CD4-positive, alpha-beta T cell (primary cell): ENCODE results near the gene PTPRD. TPM values are rescaled to one million over a fixed set of nuclear protein-coding genes. Genes with fewer than 3 reads are reported as not detected.

Experiments
- ATAC-seq: fragments of 200-7000 bp; cut with Tn5 transposase; one replicate; pipeline ENCODE4 v1.10.0; 2022; ENCODE audit warnings: mild to moderate bottlenecking; ENCODE audit not compliant: poor library complexity
- CTCF ChIA-PET: fragments of 350-600 bp; sonication (Branson Sonifier 250); formaldehyde crosslinking; loops from one replicate; lab custom pipeline; 2021; ENCODE audit warnings: antibody characterized with exemption, inconsistent platforms; lab: Charles Lee
- POLR2A ChIA-PET: fragments of 350-600 bp; sonication (Branson Sonifier 250); formaldehyde crosslinking; loops from one replicate; lab custom pipeline; 2021; ENCODE audit warnings: antibody characterized with exemption, inconsistent platforms; lab: Charles Lee
- DNase-seq, 14 experiments: peaks; one replicate each; pipeline ENCODE4 v3.0.0-alpha.2; 2013 to 2020; ENCODE audit warnings: mixed read lengths in 2 of 14
- H3K27ac ChIP-seq, 2 donors: one replicate each; pipeline versions ENCODE4 v1.5.1 to v1.7.0; 2013; ENCODE audit warnings: low read length in 2 of 2, low read depth in 1 of 2, mild to moderate bottlenecking in 1 of 2
- H3K27me3 ChIP-seq, 2 experiments: 1 replicate in 1 of 2; 2 replicates in 1 of 2; pipeline versions ENCODE4 v1.6.1 to v1.7.0; 2013; ENCODE audit warnings: low read length in 2 of 2, control low read depth in 1 of 2, mild to moderate bottlenecking in 1 of 2, moderate library complexity in 1 of 2; ENCODE audit not compliant: insufficient read depth in 2 of 2, control insufficient read depth in 1 of 2
- H3K36me3 ChIP-seq: one replicate; pipeline ENCODE4 v1.6.1; 2013; ENCODE audit warnings: low read length, control low read depth; ENCODE audit not compliant: insufficient read depth
- H3K4me1 ChIP-seq: one replicate; pipeline ENCODE4 v1.6.1; 2013; ENCODE audit warnings: low read length, control low read depth; ENCODE audit not compliant: insufficient read depth
- H3K4me3 ChIP-seq: one replicate; pipeline ENCODE4 v1.5.1; 2013; ENCODE audit warnings: mild to moderate bottlenecking, low read length, moderate library complexity
- H3K9me3 ChIP-seq, 2 experiments: 1 replicate in 1 of 2; 2 replicates in 1 of 2; pipeline versions ENCODE4 v1.6.1 to v1.7.0; 2013; ENCODE audit warnings: low read length in 2 of 2, mild to moderate bottlenecking in 2 of 2, control low read depth in 1 of 2, moderate library complexity in 1 of 2; ENCODE audit not compliant: control insufficient read depth in 1 of 2, insufficient read depth in 1 of 2
- H3K27ac Mint-ChIP-seq: one replicate; pipeline ENCODE4 v1.8.0; 2020; ENCODE audit warnings: mixed read lengths
- H3K27me3 Mint-ChIP-seq: one replicate; pipeline ENCODE4 v1.8.0; 2021; ENCODE audit warnings: mixed read lengths
- H3K36me3 Mint-ChIP-seq: one replicate; pipeline ENCODE4 v1.8.0; 2021; ENCODE audit warnings: low read depth, mixed read lengths
- H3K4me1 Mint-ChIP-seq: one replicate; pipeline ENCODE4 v1.8.0; 2021; ENCODE audit warnings: low read depth, mixed read lengths
- H3K4me3 Mint-ChIP-seq: one replicate; pipeline ENCODE4 v1.8.0; 2020; ENCODE audit warnings: mild to moderate bottlenecking, mixed read lengths
- H3K9me3 Mint-ChIP-seq: one replicate; pipeline ENCODE4 v1.8.0; 2020; ENCODE audit warnings: mixed read lengths
- intact Hi-C, 2 experiments: fragments of 100-400 bp; cut with DNase I in 1 of 2; cut with micrococcal nuclease in 1 of 2; formaldehyde crosslinking; loops; one replicate each; pipeline versions ENCODE4 v1.15.1 to v1.9.0; 2023 to 2025; cut with DNase I, micrococcal nuclease
- total RNA-seq, 174 experiments: library from RNA in 2 of 174; stranded (reverse) in 2 of 174; gene quantifications; one replicate each; pipeline ENCODE4 v1.2.3 and lab custom pipeline; 2021 to 2026
- TF ChIP-seq, protein P1 (sequence below): fragments of 200-600 bp; IDR thresholded peaks from one replicate; pipeline ENCODE4 v1.8.0; 2022; ENCODE audit warnings: antibody characterized with exemption, mild to moderate bottlenecking

Gene PTPRD
- total RNA-seq, 2 experiments from 2014 or later: not detected

GRCh38 chr9:10168241-10168640 is 444.6 kb downstream of the PTPRD start:
- H3K27me3 Mint-ChIP-seq: no peaks in the 10 kb centered on the region
- H3K36me3 Mint-ChIP-seq: no peaks in the 10 kb centered on the region
- Histone ChIP-seq H3K4me1 (no peaks in the 10 kb centered on the region), H3K27me3 (no peaks in the 10 kb centered on the region), H3K36me3 (no peaks in the 10 kb centered on the region), H3K27ac (no peak overlapping the region), H3K9me3 (peaks cover 0 to 15% of the 10 kb centered on the region in 2 experiments), H3K4me3 (no peak overlapping the region)
- H3K4me3 Mint-ChIP-seq: no peak overlapping the region
- ChIA-PET CTCF (no interaction called here), POLR2A (no interaction called here)
- H3K4me1 Mint-ChIP-seq: no peaks in the 10 kb centered on the region
- no peak overlapping the region for H3K27ac Mint-ChIP-seq
- DNase-seq: no peak
- intact Hi-C loops: no loop called here
- peaks cover 8% of the 10 kb centered on the region for H3K9me3 Mint-ChIP-seq
- TF ChIP-seq, protein P1, sequence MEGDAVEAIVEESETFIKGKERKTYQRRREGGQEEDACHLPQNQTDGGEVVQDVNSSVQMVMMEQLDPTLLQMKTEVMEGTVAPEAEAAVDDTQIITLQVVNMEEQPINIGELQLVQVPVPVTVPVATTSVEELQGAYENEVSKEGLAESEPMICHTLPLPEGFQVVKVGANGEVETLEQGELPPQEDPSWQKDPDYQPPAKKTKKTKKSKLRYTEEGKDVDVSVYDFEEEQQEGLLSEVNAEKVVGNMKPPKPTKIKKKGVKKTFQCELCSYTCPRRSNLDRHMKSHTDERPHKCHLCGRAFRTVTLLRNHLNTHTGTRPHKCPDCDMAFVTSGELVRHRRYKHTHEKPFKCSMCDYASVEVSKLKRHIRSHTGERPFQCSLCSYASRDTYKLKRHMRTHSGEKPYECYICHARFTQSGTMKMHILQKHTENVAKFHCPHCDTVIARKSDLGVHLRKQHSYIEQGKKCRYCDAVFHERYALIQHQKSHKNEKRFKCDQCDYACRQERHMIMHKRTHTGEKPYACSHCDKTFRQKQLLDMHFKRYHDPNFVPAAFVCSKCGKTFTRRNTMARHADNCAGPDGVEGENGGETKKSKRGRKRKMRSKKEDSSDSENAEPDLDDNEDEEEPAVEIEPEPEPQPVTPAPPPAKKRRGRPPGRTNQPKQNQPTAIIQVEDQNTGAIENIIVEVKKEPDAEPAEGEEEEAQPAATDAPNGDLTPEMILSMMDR: no peak
- no peak for ATAC-seq

GRCh38 chr9:10148796-10149195 is 464.0 kb downstream of the PTPRD start:
- H3K27ac Mint-ChIP-seq: no peak overlapping the region
- ChIA-PET CTCF (no interaction called here), POLR2A (no interaction called here)
- Histone ChIP-seq H3K36me3 (no peaks in the 10 kb centered on the region), H3K27me3 (no peaks in the 10 kb centered on the region), H3K27ac (no peak overlapping the region), H3K4me3 (no peak overlapping the region), H3K9me3 (peaks cover 0 to 9% of the 10 kb centered on the region in 2 experiments), H3K4me1 (no peaks in the 10 kb centered on the region)
- H3K4me1 Mint-ChIP-seq: no peaks in the 10 kb centered on the region
- no peak overlapping the region for H3K4me3 Mint-ChIP-seq
- intact Hi-C loops: no loop called here
- H3K27me3 Mint-ChIP-seq: no peaks in the 10 kb centered on the region
- ATAC-seq (no peak), DNase-seq (no peak)
- peaks cover 5% of the 10 kb centered on the region for H3K9me3 Mint-ChIP-seq
- TF ChIP-seq, protein P1: no peak
- no peaks in the 10 kb centered on the region for H3K36me3 Mint-ChIP-seq

- Mint-ChIP-seq H3K9me3 (peaks cover 5% of the 10 kb centered on the region), H3K27ac (no peak overlapping the region), H3K4me3 (no peak overlapping the region), H3K4me1 (no peaks in the 10 kb centered on the region), H3K27me3 (no peaks in the 10 kb centered on the region), H3K36me3 (no peaks in the 10 kb centered on the region)
- ATAC-seq: no peak
- Histone ChIP-seq H3K9me3 (peaks cover 0 to 5% of the 10 kb centered on the region in 2 experiments), H3K27me3 (no peaks in the 10 kb centered on the region), H3K4me3 (no peak overlapping the region), H3K27ac (no peak overlapping the region), H3K4me1 (no peaks in the 10 kb centered on the region), H3K36me3 (no peaks in the 10 kb centered on the region)
- CTCF ChIA-PET: no interaction called here
- TF ChIP-seq, protein P1: no peak
- DNase-seq: no peak
- intact Hi-C loops: no loop called here
- POLR2A ChIA-PET: no interaction called here
Observed at GRCh38 chr9:10146517-10147331, 466.1 kb downstream of the PTPRD start.
